GM21717 (cell line): ENCODE data around the gene PRUNE2.
"Not testable (repeated sequence)": the region's sequence is repeated elsewhere in the genome, so short reads cannot be mapped to it uniquely, and the experiment has no call there.

Experiments
- ATAC-seq: cut with Tn5 transposase; IDR thresholded peaks from one replicate; pipeline ENCODE4 v1.9.1; 2021; ENCODE audit warnings: mild to moderate bottlenecking, moderate library complexity; ENCODE audit not compliant: unreplicated experiment

The PRUNE2 gene

DNA sequence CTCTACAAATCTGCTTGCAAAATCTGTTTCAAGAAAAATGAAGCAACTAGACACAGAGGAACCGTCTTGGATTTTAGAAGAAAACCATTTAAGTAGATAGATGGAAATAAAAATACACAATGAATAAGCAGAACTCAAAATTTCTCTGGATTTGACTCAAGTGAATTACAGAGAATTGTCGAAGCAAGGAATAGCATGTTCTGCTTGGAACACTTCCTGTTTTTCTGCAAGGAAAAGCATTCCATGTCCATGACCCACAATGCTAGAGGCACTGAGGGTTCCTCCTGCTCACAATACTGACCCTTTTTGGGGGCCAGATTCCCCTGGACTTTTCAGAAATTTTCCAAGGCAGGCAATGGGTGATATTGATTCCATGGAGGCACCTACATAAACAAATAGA is 29.8 kb downstream of the PRUNE2 start:
- no peak for ATAC-seq

DNA sequence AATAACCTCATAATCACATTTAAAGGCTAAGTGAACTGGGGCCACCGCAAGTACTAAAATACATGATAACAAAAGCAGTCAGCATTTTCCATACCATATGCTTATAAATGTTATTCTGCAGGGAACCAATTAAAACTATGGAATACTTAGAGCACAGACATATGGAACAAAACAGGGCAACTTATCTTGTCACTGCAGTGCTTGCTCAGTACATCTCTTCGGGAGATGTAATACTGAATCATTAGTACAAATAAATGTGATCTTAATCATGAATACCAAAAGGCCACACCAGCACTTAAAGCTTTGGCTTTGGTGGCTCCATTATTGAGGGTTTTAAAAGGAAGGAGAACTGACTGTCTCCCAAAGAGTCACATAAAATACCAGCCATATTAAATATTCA is 32.1 kb downstream of the PRUNE2 start:
- no peak for ATAC-seq

DNA sequence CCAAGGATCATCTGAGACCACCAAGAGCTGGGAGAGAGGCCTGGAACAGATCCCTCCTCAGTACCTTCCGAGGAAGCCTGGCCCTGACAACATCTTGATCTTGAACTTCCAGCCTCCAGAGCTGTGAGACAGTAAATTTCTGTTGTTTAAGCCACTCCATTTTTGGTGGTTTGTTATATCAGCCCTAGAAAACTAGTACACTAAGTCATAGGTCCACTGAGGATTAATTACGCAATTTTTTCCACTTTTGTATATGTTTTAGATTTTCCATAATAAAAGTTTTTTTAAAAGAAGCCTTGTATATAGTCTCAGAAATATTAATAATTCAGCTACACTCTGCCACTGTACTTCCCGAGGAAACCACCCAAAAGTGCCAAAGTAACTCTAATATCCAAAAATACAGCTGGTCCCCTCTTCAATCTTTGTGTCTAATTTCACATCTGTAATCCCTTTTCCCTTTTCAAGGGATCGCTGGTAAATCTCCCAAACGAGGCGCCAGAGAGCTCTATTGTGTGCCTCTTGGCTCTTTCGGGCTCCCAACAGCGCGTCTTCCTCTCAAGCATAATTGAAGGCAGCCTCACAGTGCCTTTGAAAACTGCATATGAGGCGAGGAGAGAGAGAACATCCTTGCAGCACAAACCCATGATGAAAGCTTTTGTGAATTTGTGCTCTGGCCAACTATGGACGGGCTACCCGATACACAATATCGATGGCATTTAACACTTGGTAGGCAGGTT is 32.7 kb downstream of the PRUNE2 start:
- ATAC-seq = no peak

DNA sequence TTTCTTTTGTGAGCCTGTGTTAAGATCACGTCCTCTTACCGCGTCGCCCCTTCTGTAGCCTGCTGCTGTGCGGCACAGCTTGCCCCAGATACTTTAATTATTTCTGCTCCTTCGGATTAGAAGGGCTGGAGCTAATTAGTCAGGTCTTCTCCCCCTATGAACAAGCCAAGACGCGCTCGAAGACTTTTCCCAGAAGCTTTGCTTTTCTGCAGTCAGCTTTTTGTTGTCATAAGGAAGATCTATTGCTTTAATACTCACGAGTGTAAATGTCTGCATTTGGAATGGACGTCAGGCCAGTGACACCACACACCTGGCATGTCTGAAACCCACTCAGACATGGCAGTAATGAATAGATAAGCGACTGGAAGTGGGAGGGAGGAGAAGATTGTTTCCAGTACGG is 37.0 kb downstream of the PRUNE2 start:
- ATAC-seq = no peak

DNA sequence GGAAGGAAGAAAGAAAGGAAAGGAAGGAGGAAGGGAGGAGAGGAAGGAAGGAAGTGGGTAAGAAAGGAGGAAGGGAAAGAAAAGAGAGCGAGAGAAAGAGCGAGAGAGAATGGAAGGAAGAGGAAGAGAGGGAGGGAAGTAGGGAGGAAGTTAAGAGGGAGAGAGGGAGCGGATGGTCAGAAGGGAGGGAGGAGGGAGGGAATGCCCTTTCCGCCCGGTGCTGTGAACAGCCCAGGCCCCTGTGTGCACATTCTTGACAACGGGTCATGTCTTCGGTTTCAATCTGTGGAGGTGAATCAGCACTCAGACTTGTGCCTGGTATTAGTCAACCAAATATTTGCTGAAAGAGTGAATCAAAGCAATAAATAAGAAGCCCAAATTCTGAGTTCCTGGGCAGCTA is 39.2 kb downstream of the PRUNE2 start:
- ATAC-seq = no peak

DNA sequence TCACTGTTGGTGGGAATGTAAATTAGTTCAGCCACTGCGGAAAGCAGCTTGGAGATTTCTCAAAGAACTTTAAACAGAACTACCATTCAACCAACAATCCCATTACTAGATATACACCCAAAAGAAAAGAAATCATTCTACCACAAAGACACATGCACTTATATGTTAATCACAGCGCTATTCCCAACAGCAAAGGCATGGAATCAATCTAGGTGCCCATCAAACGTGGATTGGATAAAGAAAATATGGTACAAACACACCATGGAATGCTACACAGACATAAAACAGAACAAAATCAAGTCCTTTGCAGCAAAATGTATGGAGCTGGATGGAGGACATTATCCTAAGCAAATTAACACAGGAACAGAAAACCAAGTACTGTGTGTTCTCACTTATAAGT is 42.1 kb downstream of the PRUNE2 start:
- ATAC-seq = no peak

DNA sequence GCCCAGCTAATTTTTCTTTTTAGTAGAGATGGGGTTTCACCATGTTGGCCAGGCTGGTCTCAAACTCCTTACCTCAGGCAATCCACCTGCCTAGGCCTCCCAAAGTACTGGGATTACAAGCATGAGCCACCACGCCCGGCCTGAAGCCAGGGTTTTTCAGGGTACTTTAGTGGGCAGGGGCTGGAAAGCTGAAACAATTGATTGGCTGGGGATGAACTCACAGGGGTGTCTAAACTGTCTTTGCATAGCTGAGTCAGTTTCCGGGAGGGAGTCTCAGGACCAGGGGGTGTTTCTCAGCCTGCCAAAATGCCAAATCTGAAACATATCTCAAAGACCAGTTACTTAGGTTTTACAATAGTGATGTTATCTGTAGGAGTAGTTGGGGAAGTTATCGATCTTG is 46.1 kb downstream of the PRUNE2 start:
- no peak for ATAC-seq

DNA sequence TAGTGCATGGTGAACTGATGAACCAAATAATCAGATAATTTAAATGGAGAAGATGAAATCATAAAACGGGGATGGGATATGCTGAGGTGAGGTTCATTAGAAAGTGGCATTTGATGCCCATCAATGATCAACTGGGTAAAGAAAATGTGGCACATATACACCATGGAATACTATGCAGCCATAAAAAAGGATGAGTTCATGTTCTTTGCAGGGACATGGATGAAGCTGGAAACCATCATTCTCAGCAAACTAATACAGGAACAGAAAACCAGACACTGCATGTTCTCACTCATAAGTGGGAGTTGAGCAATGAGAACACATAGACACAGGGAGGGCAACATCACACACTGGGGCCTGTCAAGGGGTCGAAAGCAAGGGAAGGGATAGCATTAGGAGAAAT is 47.7 kb downstream of the PRUNE2 start:
- not testable (repeated sequence) for ATAC-seq

DNA sequence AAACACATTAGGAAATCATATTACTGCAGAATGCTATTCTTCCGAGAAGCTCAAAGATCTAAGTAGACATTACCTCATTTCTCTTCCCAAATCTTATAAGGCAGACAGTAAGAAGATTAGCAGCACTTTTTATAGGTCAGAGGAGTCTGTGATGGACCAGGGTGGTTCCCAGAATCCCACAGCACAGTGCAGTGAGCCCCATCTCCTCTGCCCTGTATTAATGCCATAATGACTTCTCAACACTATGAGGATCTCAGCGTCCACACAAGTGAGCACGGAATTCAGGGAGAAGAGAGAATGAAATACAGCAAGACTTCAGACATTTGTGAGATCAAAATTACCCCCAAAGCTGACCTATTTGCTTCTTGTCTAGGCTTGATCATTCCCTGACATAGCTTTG is 49.9 kb downstream of the PRUNE2 start:
- no peak for ATAC-seq

DNA sequence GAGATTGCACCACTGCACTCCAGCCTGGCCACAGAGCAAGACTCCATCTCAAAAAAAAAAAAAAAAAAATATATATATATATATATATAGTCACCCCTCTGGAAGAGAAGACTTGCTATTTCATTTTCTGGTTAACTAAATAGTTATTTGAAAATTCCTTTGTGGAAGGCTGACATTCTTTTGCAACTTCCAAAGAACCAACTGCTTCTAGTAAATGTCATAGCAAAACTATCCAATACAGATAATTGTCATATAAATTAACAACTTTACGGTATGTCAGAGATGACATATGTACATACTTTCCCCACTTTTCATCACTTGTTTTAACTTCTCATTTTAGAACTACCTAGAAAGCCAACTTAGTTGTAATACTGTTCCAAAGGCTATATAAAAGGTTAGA is 50.9 kb downstream of the PRUNE2 start:
- no peak for ATAC-seq

DNA sequence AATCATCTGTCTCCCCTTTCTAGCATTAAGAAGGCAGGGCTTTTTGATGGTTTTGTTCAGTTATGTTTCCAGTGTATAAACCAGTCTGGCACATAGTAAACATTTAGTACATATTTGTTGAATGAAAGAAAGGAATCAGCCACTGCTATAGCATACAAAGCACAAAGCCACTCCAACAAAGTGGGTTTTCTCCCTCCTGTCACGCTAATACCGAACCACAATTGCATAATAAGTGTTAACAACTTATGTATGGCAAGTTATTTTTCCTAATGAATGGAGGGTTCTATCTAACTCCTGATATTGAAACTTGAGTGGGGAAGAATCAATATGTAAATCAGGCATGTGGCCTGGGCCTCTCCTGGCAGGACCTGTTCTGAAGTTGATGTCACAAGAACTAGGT is 53.9 kb downstream of the PRUNE2 start:
- ATAC-seq = no peak

DNA sequence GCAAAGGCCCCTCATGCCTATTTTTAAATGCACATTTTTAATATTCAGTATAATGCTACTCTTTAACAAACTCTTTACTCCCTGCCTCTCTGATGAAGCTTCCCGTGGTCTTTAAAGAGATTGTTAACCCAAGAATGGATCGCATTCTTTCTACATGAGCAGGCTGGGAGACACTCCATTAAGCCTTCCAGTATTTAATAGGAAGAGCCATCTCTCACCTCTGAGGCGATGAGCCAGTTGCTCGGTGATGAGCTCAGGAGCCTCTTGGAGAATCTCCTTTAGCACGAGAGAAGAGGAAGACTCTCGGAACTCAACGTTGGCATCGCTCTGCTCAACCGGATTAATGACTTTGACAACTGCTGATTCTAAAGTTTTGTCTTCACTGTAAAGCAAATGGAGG is 59.6 kb downstream of the PRUNE2 start:
- ATAC-seq = no peak

DNA sequence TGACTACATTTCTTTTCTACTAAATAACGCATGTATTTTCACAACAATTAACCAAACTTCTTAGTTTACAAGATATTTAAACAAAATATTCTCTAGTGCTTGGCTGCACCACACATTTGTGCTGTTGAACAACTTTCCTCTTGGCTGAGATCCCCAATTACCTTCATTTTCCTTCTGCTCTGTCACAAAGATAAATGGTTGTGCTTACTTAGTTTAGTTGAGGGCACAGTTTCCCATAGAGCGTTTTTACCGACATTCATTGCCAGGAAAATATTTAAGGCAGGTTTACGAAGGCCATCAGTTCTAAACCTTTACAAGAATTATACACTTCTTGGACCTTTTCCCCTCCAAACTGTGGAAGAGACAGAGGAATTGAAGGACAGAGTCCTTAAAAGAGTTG is 60.7 kb downstream of the PRUNE2 start:
- no peak for ATAC-seq

DNA sequence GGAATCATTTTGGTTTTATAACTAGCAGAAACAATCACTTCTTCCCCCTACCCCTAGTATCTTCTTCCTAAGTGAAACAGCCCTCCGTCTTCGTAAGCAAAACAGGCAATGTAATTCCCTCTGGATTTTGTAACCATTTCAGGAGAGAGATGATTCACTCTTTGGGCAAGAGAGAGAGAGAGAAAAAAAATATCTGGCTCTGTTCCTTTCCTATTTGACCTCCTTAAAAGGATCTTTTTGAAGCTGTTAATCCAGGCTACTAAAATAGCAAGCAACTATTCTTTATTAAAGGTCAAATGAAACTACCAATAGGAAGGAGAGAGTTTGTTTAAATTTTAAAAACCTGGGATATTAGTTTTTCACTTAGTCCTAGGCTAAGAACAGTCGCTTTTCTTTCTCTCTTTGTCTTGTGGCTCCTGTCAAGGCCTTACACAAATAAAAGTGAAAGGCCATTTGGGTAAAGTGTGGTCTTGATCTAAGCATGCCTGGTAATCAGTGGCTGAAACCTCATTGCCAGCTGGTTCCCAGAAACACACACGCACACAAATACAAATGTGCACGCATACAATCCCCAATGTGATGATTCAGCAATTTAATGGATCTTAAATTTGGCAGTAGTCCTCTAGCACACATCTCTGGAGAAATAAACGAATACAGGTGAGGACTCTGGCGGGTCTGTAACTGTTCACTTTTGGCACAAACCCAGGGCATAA is 70.2 kb downstream of the PRUNE2 start:
- ATAC-seq = no peak

DNA sequence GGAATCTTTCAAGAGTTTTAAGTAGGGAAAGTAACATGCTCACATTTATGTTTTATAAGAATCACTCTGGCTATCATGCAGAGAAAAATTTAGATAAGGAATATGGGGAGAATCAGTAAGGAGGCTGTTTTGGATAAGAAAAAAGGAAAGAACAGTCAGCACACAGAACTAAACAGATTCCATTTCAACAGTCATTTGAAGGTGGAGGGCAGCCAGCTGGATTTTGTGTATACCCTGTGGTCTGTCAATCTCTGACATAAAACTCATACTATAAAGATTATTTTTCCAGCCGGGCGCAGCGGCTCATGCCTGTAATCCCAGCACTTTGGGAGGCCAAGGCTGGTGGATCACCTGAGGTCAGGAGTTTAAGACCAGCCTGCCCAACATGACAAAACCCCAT is 77.5 kb downstream of the PRUNE2 start:
- ATAC-seq = no peak

DNA sequence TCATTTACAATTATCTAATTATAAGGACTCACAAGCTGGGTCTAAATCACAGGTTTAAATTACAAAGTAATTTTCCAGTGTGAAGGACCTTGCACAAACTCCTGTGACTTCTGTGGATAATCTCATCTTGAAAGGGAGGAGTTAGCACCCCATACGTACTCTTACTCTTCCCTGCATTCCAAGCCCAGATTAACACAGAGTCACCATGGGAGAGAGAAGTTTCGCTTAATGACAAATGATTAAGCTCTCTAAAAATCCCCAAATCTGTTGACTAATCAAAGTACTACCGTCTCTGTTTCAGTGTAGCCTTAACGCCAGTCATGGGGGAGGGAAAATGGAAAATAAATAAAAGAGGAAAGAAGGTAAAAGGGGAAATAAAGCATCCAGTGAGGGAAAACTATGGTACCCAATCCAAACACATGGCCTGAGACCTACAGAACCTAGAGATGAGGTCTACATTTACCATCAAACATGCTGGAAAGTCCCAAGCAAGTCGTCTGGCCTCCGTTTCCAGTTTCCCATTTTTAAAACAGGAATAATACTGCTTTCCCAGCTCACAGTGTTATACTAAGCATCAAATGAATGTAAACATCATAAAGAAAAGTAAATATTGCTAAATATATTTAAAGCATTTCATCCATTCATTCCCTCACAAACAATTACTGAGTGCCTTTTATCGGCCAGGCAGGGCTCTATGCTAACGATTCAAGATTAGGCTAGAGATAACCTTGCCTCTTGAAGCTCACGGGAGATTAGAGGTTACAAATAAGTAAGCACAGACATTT is 78.4 kb downstream of the PRUNE2 start:
- ATAC-seq = no peak

DNA sequence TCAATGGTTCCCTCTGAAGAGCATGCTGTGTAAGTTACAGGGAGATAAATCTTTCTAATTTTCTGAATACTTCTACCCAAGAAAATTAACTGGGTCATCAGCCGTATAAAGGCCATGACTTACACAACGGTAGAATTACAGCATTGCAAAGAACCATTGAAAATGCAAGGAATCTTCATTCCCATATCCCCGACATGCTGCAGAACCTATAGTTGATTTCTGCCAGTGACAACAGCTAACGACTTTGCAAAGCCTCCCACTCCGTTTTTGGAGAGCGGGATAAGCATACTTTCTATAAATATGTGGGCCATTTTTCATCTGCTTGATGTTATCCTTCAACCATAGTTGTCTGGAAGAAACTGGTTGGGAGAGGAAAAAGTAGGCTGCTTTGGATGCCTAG is 85.5 kb downstream of the PRUNE2 start:
- ATAC-seq = no peak

DNA sequence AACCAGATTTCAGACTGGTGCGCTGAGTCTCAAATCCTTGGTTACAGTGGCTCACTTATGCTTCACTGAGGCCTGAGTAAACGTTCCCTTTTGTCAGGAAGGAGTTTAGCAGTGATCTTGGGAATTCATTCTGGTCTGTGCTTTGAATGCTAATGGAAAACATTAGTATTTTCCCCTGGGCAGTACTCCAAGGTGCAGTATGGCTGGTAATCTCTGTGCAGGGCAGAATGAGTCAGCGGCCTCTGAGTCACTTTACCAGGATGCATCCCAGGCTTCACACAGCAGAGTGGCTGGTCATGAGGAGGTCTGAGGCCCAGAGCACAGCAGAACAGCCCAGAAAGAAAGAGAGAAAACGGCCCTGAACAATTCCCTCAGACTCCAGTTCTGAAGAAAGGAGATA is 87.6 kb downstream of the PRUNE2 start:
- no peak for ATAC-seq

DNA sequence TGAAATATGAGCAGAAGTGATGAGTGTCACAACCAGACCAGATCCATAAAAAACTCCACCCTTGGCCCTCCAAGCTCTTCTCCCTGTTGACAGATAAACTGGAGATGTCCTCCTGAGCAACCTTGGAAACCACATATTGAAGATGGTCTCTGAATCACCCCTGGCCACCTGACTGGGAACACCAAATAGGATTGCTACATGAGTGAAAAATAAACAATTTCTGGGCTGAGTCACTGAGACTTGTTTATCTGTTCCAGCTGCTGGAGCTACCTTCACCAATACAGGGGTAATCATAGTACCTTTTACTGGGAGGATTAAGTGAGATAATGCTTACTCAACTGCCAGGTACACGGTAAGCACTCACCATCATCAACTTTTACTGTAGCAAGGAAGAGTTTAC is 88.4 kb downstream of the PRUNE2 start:
- no peak for ATAC-seq

DNA sequence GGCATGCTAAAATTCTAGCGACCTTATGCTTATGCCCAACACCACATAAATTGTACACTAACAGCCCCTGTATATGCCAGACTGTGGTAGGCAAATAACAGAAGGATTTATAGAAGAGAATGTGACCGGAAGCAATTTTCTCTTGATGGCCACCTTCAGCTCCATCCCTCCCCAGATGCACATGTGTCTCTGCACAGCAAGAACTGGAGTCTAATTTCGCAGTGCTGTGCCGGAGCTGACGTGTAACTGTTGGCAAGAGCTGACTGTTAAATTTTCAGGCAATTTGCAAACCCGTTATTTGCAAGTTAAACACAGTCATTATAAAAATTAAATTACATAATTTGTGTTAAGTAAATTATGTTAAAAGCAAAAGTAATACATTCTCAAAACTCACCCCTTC is 93.3 kb downstream of the PRUNE2 start:
- no peak for ATAC-seq

DNA sequence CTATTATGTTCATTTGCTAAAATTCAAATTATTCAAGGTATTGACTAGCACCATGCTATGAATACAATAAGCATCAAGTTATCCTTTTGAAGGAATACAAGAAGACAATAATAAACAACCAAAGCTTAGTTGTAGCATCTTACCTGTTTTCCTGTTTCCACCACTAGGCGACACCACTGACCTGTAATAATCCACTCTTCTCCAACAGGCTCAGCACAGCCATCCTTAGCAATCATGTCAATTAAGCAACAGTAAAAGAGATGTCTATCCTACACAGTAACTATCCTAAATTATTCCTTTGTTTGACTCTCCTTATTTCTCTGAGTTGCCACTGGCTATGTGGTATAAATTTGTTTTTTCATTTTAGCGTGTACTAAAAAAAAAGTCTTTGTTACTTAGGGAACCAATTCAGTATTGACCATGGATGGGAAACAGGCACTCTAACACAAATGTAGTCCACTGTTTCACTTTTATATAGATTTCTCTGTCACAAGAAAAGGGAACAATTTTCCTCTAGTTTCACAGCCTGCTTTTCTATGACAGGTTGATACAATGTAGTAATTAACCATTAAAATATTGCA is 95.4 kb downstream of the PRUNE2 start:
- ATAC-seq = peak; percentile 68

DNA sequence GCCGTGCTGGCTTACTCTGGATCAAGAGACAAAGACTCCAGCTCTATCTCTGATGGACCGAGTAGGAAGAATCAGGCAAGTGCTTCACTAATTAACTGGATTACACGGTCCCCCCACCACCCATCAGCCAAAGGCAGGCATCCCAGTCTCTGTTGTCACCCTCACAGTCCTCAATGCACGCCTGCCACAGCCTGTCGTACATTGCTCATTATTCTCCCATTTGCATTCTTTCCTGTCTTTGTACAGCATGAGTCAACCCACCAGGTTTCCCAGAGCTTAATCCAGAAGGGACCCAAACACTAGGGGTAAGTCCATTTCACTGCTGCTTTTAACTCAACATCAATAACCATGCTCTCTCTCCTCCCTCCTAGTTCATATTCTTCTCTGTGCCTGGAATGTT is 97.3 kb downstream of the PRUNE2 start:
- no peak for ATAC-seq
